SJSA1 (cell line): ENCODE results near the gene ASB10. TPM values are rescaled to one million over a fixed set of nuclear protein-coding genes. Genes with fewer than 3 reads are reported as not detected.

Experiments used
- DNase-seq, 2 experiments: peaks; one replicate each; pipeline ENCODE4 v3.0.0-alpha.2; 2015 to 2020; ENCODE audit warnings: low spot score in 2 of 2, low read depth in 1 of 2
- H3K27ac ChIP-seq: fragments of 250-450 bp; sonication (Bioruptor Pico); 2 replicates; pipeline ENCODE4 v1.5.1; 2020; ENCODE audit warnings: mild to moderate bottlenecking, moderate library complexity
- H3K27me3 ChIP-seq: fragments of 250-450 bp; sonication (Bioruptor Pico); replicated peaks from 2 replicates; pipeline ENCODE4 v1.5.1; 2020; ENCODE audit warnings: mild to moderate bottlenecking, moderate library complexity
- H3K36me3 ChIP-seq: fragments of 250-450 bp; sonication (Bioruptor Pico); 2 replicates; pipeline ENCODE4 v1.5.1; 2020; ENCODE audit warnings: mild to moderate bottlenecking
- H3K4me1 ChIP-seq: fragments of 250-450 bp; sonication (Bioruptor Pico); replicated peaks from 2 replicates; pipeline ENCODE4 v1.6.1; 2021; ENCODE audit warnings: mild to moderate bottlenecking
- H3K4me3 ChIP-seq: fragments of 250-450 bp; sonication (Bioruptor Pico); 2 replicates; pipeline ENCODE4 v1.5.1; 2020; ENCODE audit warnings: mild to moderate bottlenecking
- H3K9me3 ChIP-seq: fragments of 250-450 bp; sonication (Bioruptor Pico); replicated peaks from 2 replicates; pipeline ENCODE4 v1.5.1; 2020; ENCODE audit warnings: mild to moderate bottlenecking
- total RNA-seq: library from RNA; depleted of rRNA; stranded (reverse); fragments of >200 nt; shearing (Covaris generic); gene quantifications from 2 replicates; pipeline ENCODE4 v1.2.3, GENCODE V29; 2014

Gene ASB10
- total RNA-seq, 1 experiment from 2014 or later, result not detected

DNA sequence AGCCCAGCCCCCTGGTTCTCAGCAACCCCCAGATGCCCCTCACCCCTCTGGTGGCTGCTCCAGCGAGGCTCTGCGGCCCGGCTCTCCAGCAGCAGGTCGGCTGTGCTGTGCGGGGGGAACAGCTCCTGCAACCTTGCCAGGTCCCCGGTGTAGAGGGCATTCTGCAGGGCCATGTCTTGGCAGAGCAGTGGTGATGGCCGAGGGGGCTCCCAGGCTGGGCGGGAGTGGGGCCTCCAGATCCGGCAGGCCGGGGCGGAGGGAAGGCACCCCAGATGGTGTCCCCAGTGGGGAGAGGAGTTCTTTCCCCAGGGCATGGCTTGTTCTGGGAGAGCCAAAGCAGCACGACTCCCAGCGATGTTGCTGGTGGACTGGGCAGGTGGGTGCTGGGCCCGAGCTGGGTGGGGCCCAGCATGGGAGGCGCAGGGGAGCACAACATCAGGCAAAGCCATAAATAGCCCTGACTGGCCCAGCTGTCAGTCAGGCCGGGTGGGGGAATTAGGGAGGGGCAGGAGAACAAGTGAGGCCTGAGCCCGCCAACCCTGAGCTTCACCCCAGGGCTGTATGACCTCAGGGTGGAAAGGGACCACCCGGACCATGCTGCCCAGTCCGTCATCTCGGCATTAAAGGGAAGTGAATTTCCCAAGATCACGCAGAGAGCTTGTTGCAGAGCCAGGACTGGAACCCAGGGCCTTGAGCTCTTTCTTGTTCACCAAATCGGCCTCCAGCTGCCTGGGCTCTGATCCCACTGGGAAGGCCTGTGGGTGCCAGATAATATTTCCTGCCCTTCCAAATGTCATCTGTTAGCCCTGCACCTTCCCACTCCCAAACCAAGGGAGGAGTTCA is 580 bp upstream of the ASB10 start:
- Histone ChIP-seq H3K27me3 (peaks cover 34% of the 10 kb centered on the region), H3K36me3 (no peaks in the 10 kb centered on the region), H3K4me1 (no peaks in the 10 kb centered on the region), H3K27ac (no peak overlapping the region), H3K9me3 (no peaks in the 10 kb centered on the region), H3K4me3 (no peak overlapping the region)
- DNase-seq, result no peak

DNA sequence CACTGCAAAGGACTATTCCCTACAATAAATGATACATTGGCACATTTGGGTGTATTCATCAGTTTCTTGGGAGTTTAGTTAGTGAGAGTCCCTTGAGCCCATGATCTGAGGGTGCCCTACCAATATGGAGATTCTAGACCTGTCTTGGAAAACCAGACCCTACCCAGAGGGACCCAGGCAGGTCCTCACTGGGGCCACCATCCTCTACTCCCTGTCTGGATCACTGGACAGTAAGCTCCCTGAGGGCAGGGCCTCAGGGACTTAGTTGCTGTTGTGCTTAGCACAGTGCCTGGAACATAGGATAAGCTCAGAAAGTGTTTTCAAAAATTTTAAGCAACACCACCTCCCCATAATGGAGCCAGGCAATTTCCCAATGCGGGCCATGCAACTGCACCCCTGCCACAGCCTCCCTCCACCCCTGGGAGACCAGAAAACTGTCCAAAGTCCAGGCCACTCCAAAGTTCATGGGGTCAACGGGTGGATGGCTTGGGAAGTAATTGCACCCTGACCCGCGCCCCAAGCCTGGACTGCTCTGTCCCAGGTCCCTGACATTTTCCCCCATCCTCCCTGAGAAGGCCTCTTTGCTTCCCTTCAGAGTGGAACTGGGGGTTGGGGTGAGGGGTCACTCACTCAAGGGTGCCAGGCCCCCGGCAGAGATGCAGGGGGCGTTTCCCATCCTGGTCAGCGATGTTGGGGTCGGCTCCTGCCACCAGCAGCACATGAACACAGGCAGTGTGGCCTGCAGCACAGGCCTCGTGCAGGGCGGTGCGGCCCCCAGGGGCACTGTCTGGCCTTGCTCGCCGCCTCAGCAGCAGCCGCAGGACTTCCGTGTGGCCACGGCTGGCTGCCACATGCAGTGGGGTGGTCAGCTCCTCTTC is 1.0 kb downstream of the ASB10 start:
- peaks cover 36% of the 10 kb centered on the region for H3K27me3 ChIP-seq
- H3K4me3 ChIP-seq, result no peak overlapping the region

GRCh38 chr7:151181011-151181431 is 6.0 kb downstream of the ASB10 start:
- Histone ChIP-seq H3K36me3 (no peaks in the 10 kb centered on the region), H3K4me1 (no peaks in the 10 kb centered on the region), H3K4me3 (no peak overlapping the region), H3K27me3 (peaks cover 54% of the 10 kb centered on the region), H3K27ac (no peak overlapping the region), H3K9me3 (no peaks in the 10 kb centered on the region)
- peak in 1 of 2 experiments; percentile 43 for DNase-seq

More for the DNA sequence above, 1.0 kb downstream of the ASB10 start:
- no peak for DNase-seq
- H3K27ac ChIP-seq, result no peak overlapping the region
- H3K4me1 ChIP-seq, result no peaks in the 10 kb centered on the region
- H3K36me3 ChIP-seq, result no peaks in the 10 kb centered on the region
- no peaks in the 10 kb centered on the region for H3K9me3 ChIP-seq

GRCh38 chr7:151179946-151180345 is 7.1 kb downstream of the ASB10 start:
- Histone ChIP-seq H3K4me1 (no peaks in the 10 kb centered on the region), H3K27ac (no peak overlapping the region), H3K4me3 (no peak overlapping the region), H3K27me3 (peaks cover 54% of the 10 kb centered on the region), H3K9me3 (no peaks in the 10 kb centered on the region), H3K36me3 (no peaks in the 10 kb centered on the region)
- no peak for DNase-seq

DNA sequence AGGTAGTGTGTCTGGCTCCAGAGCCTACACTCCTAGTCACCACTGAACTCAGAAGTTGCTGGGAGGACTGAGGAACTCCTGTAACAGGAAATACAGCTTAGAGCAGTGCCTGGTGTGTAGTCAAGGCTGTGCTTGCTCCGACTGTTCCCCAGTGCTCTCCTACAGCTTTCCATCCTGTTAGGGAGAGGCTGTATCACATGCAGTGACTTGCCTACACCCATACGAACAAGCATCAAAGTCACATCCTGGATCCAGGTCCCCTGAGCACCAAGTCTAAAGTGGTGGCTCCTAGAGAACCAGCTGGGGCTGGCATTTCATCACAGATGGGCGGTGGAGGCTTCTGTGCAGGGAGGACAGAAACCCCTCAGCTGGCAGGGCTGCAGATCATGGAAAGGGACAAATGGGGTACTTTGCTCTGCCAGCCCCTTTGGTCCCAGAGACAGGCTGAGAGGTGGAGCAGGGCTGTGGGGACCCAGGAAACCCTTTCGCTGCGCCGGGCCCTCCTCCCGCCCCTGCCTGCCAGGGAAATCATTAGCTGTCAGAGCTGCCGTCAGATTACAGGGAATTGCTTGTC is 7.7 kb downstream of the ASB10 start:
- H3K4me1 ChIP-seq, result no peaks in the 10 kb centered on the region
- H3K4me3 ChIP-seq, result no peak overlapping the region
- no peaks in the 10 kb centered on the region for H3K9me3 ChIP-seq
- DNase-seq, result no peak
- no peak overlapping the region for H3K27ac ChIP-seq
- no peaks in the 10 kb centered on the region for H3K36me3 ChIP-seq
- H3K27me3 ChIP-seq, result peaks cover 54% of the 10 kb centered on the region

DNA sequence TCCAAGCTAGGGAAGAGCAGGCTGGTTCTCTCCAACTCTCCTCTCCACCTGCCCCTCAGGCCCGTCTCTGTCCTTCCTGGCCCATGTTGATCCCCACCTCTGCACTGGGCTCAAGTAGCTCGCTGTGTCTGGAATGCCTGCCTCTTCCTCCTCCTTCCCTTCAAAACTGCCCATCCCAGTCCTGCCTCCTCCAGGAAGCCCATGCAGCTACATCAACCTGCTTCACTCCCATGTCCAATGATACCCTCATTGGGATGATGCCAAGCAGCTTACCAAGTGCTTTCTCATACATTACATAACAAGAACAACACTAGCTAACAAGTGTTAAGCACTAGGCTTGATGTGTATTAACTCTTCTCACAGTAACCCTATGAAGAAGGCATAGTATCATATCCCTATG is 8.2 kb downstream of the ASB10 start:
- H3K27me3 ChIP-seq, result peaks cover 54% of the 10 kb centered on the region
- H3K36me3 ChIP-seq, result no peaks in the 10 kb centered on the region
- H3K9me3 ChIP-seq, result no peaks in the 10 kb centered on the region
- no peak overlapping the region for H3K4me3 ChIP-seq
- H3K27ac ChIP-seq, result no peak overlapping the region
- no peak for DNase-seq
- H3K4me1 ChIP-seq, result no peaks in the 10 kb centered on the region

- Histone ChIP-seq H3K36me3 (no peaks in the 10 kb centered on the region), H3K4me1 (no peaks in the 10 kb centered on the region), H3K27me3 (peaks cover 50% of the 10 kb centered on the region), H3K4me3 (no peak overlapping the region), H3K9me3 (peaks cover 2% of the 10 kb centered on the region; the same call in 1 of the 2 replicates), H3K27ac (no peak overlapping the region)
- no peak for DNase-seq
These were observed 8.8 kb downstream of the ASB10 start for GRCh38 chr7:151178236-151178635.

DNA sequence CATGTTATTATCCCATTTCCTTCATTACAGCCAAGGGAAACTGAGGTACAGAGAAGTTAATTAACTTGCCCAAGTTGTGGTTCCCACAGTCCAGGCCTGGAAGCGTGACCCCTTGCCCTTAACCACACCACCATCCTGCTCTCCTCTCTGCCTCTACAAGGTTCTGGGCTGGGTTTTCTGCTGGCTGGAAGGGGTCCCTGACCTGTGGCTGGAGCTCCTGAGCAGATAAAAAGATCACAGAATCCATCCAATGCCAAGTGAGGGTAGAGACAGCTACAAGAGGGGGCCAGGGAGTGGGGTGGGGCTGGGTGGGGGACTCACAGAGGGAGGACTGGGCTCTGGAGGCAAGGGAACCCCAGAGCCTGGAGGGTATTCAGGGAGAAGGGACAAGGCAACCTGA is 9.7 kb downstream of the ASB10 start:
- DNase-seq, result no peak

DNA sequence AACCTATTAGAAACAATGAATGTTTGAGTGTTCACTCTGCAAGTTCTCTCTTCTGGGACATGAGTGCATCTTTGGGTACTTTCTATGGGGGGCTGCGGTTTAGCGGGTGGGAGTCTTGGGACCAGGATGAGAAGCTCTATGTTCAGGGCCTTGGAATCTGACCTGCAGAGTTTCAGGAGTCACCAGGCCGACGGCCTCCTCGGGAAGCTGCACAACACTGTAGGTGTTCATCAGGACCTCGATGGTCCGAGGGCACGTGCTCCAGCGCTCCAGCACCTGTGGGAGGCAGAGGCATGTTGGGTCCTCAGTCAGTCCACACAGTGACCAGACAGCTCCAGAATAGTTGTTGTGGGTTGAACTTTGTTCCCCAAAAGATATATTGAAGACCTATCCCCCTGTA is 10.6 kb downstream of the ASB10 start:
- Histone ChIP-seq H3K27me3 (peaks cover 46% of the 10 kb centered on the region), H3K27ac (no peak overlapping the region), H3K36me3 (no peaks in the 10 kb centered on the region), H3K9me3 (peaks cover 11% of the 10 kb centered on the region), H3K4me3 (no peak overlapping the region), H3K4me1 (no peaks in the 10 kb centered on the region)
- DNase-seq, result no peak

More for the DNA sequence above, 9.7 kb downstream of the ASB10 start:
- Histone ChIP-seq H3K4me3 (no peak overlapping the region), H3K9me3 (peaks cover 11% of the 10 kb centered on the region), H3K36me3 (no peaks in the 10 kb centered on the region), H3K4me1 (no peaks in the 10 kb centered on the region), H3K27me3 (peaks cover 48% of the 10 kb centered on the region), H3K27ac (no peak overlapping the region)

GRCh38 chr7:151175793-151176311 is 11.2 kb downstream of the ASB10 start:
- no peak overlapping the region for H3K27ac ChIP-seq
- peaks cover 44% of the 10 kb centered on the region for H3K27me3 ChIP-seq
- no peaks in the 10 kb centered on the region for H3K36me3 ChIP-seq
- DNase-seq, result no peak
- no peaks in the 10 kb centered on the region for H3K4me1 ChIP-seq
- peaks cover 11% of the 10 kb centered on the region for H3K9me3 ChIP-seq
- H3K4me3 ChIP-seq, result no peak overlapping the region

DNA sequence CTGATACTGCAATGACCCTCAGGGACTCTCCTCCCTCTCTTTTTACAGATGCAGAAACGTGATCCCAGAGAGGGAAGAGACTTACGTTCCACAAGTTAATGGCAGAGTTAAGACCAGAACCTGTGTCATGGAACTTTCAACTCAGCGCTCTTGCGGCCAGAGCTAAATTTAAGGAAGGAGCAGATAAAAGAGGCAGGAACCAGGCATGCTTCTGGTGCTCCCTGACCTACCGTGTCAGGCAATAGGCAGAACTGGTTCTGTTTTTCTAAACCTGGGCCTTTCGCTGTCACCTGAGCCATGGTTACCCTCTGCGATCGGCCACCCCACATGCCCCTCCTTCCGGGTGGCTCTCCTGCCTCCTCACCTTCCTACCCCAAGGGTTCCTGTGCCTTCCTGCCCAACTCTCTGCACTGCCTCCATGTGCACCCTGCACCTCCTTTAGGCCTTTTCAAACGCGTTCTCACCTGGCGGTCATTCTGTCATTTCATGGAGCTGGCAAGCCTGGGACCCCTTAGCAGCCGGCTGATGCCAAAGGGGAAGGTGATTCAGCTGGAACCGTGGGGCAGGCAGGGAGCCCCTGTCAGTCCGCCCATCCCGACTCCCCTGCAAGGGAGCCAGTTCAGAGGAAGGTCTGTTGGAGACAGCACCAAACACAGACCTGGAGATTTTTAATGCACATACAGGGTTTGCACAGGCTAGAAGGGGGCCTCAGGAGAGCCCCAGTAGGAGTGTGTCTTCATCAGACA is 11.8 kb downstream of the ASB10 start:
- no peak for DNase-seq
- Histone ChIP-seq H3K4me3 (no peak overlapping the region), H3K27ac (no peak overlapping the region), H3K36me3 (no peaks in the 10 kb centered on the region), H3K27me3 (peaks cover 39% of the 10 kb centered on the region), H3K9me3 (peaks cover 11% of the 10 kb centered on the region), H3K4me1 (no peaks in the 10 kb centered on the region)

DNA sequence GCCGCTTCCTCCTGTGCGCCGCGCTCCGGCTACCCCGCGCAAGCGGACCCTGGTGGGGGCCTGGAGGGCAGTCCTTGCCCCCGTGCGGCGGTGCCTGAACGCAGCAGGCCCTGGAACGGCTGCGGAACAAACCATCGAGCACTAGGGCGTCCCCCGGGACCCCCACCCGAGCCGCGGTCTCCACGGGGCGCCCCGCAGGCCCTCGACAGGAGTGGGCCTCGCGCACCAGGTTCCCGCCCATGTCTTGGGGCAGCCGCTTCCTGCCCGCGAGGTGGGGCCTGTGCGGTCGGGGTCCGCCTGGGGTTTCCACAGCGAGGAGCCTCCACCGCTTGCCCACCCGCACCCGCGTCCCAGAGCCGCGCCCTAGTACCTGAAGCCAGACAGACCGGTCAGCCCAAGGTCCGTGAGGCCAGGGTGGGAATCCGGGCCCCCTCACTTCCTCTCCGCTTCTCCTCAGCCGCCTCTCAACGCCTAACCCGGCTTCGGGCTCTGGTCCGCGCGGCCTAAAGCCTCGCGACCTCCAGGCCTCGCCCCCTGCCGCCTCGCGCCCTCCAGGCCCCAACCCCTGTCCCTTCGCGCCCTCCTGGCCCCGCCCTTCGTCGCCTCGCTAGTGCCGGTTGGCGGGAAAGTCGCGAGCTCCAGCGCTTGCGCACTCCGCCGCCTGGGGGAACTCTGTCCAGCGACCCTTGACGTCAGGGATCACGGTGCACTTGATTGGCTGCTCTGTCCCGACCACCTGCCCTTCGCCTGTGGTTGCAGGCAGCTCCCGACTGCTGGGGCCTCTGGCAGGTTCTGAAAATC is 12.6 kb downstream of the ASB10 start:
- Histone ChIP-seq H3K27ac (no peak overlapping the region), H3K9me3 (peaks cover 11% of the 10 kb centered on the region), H3K4me3 (no peak overlapping the region), H3K4me1 (no peaks in the 10 kb centered on the region), H3K27me3 (peaks cover 39% of the 10 kb centered on the region), H3K36me3 (no peaks in the 10 kb centered on the region)
- DNase-seq, result no peak
